Caco-2 (cell line): ENCODE results near the gene HOXA11. TPM values are rescaled to one million over a fixed set of nuclear protein-coding genes. Genes with fewer than 3 reads are reported as not detected.

Source experiments
- BruUV-seq: library from RNA; stranded (reverse); fragments of 400-500 nt; replicated peaks from 2 replicates; lab custom pipeline; 2021; lab: Mats Ljungman, UMichigan
- CTCF ChIA-PET: fragments of 300-600 bp; sonication (Branson Sonifier 250); formaldehyde crosslinking; loops from one replicate; lab custom pipeline; 2022; ENCODE audit warnings: antibody characterized with exemption; lab: Charles Lee
- POLR2A ChIA-PET: fragments of 300-600 bp; sonication (Branson Sonifier 250); formaldehyde crosslinking; loops from one replicate; lab custom pipeline; 2022; ENCODE audit warnings: antibody characterized with exemption; lab: Charles Lee
- DNase-seq, 2 experiments: peaks; one replicate each; pipeline versions ENCODE4 v3.0.0 to v3.0.0-alpha.2; 2020 to 2022
- H3K27me3 ChIP-seq: replicated peaks from 2 replicates; pipeline ENCODE4 v1.6.0; 2011; ENCODE audit warnings: low read length; ENCODE audit not compliant: control insufficient read depth, insufficient read depth
- H3K36me3 ChIP-seq: 2 replicates; pipeline ENCODE4 v1.5.1; 2011; ENCODE audit warnings: low read length; ENCODE audit not compliant: control insufficient read depth, insufficient read depth
- H3K4me1 ChIP-seq: fragments of 250-450 bp; sonication (Bioruptor Pico); 2 replicates; pipeline ENCODE4 v1.5.1; 2020; ENCODE audit warnings: mild to moderate bottlenecking
- H3K4me3 ChIP-seq: 2 replicates; pipeline ENCODE4 v1.5.1; 2011; ENCODE audit warnings: low read depth, mild to moderate bottlenecking, control low read depth, low read length
- H3K9me3 ChIP-seq: fragments of 250-450 bp; sonication (Bioruptor Pico); 2 replicates; pipeline ENCODE4 v1.5.1; 2020; ENCODE audit warnings: mild to moderate bottlenecking, moderate library complexity
- H3K27ac Mint-ChIP-seq: one replicate; pipeline ENCODE4 v1.8.0; 2022; ENCODE audit warnings: mixed read lengths; ENCODE audit not compliant: unreplicated experiment
- H3K27me3 Mint-ChIP-seq: one replicate; pipeline ENCODE4 v1.8.0; 2022; ENCODE audit warnings: mixed read lengths; ENCODE audit not compliant: insufficient read depth, unreplicated experiment
- H3K36me3 Mint-ChIP-seq: one replicate; pipeline ENCODE4 v1.8.0; 2022; ENCODE audit warnings: mild to moderate bottlenecking, mixed read lengths; ENCODE audit not compliant: insufficient read depth, unreplicated experiment
- H3K4me1 Mint-ChIP-seq: one replicate; pipeline ENCODE4 v1.8.0; 2022; ENCODE audit warnings: low read depth, mixed read lengths; ENCODE audit not compliant: unreplicated experiment
- H3K4me3 Mint-ChIP-seq: one replicate; pipeline ENCODE4 v1.8.0; 2022; ENCODE audit warnings: mild to moderate bottlenecking, moderate library complexity, mixed read lengths; ENCODE audit not compliant: unreplicated experiment
- H3K9me3 Mint-ChIP-seq: one replicate; pipeline ENCODE4 v1.8.0; 2022; ENCODE audit warnings: mixed read lengths; ENCODE audit not compliant: unreplicated experiment
- intact Hi-C: fragments of 100-400 bp; cut with micrococcal nuclease; formaldehyde crosslinking; loops from one replicate; pipeline ENCODE4 v1.10.0; 2022; ENCODE audit not compliant: unreplicated experiment
- microRNA-seq: library from miRNA; unstranded; fragments of <30 nt; microRNA quantifications from one replicate; pipeline ENCODE4 v1.2.0, GENCODE V29; 2022
- total RNA-seq: library from RNA; stranded (reverse); gene quantifications from 2 replicates; pipeline ENCODE4 v1.2.3, GENCODE V29; 2022
- TF ChIP-seq, protein P1 (sequence below), 2 experiments: fragments of 200-600 bp in 1 of 2; IDR thresholded peaks; 1 replicate in 1 of 2; 2 replicates in 1 of 2; pipeline versions ENCODE4 v1.5.1 to v1.8.0; 2011 to 2022; ENCODE audit warnings: antibody characterized with exemption in 1 of 2, control low read depth in 1 of 2, inconsistent platforms in 1 of 2, low read depth in 1 of 2, low read length in 1 of 2, mild to moderate bottlenecking in 1 of 2, moderate library complexity in 1 of 2; ENCODE audit not compliant: insufficient read depth in 1 of 2, severe bottlenecking in 1 of 2, unreplicated experiment in 1 of 2

The HOXA11 gene
- total RNA-seq, 1 experiment from 2014 or later = 0.73 TPM

DNA sequence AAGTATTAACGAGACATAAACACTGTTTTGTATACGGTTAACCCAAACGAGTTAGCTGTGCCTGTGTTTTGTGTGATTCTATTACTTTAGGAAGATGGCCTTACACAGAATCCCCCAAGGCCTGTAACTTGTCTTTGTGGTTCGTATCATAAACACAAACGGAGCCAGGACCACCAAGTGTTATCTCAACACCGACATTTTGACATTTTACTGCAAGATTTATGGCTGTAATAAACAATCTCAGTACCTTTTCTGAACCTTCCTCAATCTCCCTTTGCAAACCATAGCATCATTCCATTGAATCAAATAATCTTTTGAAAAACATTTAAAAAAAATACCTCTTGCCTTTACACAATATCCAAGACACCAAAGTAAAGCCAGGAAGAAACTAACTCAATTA is 52.1 kb downstream of the HOXA11 start:
- TF ChIP-seq, protein P1, sequence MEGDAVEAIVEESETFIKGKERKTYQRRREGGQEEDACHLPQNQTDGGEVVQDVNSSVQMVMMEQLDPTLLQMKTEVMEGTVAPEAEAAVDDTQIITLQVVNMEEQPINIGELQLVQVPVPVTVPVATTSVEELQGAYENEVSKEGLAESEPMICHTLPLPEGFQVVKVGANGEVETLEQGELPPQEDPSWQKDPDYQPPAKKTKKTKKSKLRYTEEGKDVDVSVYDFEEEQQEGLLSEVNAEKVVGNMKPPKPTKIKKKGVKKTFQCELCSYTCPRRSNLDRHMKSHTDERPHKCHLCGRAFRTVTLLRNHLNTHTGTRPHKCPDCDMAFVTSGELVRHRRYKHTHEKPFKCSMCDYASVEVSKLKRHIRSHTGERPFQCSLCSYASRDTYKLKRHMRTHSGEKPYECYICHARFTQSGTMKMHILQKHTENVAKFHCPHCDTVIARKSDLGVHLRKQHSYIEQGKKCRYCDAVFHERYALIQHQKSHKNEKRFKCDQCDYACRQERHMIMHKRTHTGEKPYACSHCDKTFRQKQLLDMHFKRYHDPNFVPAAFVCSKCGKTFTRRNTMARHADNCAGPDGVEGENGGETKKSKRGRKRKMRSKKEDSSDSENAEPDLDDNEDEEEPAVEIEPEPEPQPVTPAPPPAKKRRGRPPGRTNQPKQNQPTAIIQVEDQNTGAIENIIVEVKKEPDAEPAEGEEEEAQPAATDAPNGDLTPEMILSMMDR (IDR thresholded peaks at IDR 0.05; ENCODE audit: insufficient read depth in 1 of 2, low read depth in 1 of 2, low read length in 1 of 2, severe bottlenecking in 1 of 2, unreplicated experiment in 1 of 2) = no peak
- H3K27me3 Mint-ChIP-seq = no peaks in the 10 kb centered on the region
- Histone ChIP-seq H3K27me3 (no peaks in the 10 kb centered on the region), H3K4me3 (no peak overlapping the region), H3K36me3 (no peaks in the 10 kb centered on the region), H3K9me3 (no peaks in the 10 kb centered on the region), H3K4me1 (peaks cover 29% of the 10 kb centered on the region)
- H3K9me3 Mint-ChIP-seq = no peaks in the 10 kb centered on the region
- H3K4me1 Mint-ChIP-seq = peaks cover 27% of the 10 kb centered on the region
- DNase-seq = no peak
- no TSS peak for BruUV-seq
- no peak overlapping the region for H3K4me3 Mint-ChIP-seq
- POLR2A ChIA-PET = no interaction called here
- intact Hi-C loops = no loop called here
- no peaks in the 10 kb centered on the region for H3K36me3 Mint-ChIP-seq
- CTCF ChIA-PET = interaction anchor here (0.8 kb wide), 1 partner anchor 28 kb away, joined by 3 read pairs; no protein-coding TSS in a partner anchor
- no peak overlapping the region for H3K27ac Mint-ChIP-seq

DNA sequence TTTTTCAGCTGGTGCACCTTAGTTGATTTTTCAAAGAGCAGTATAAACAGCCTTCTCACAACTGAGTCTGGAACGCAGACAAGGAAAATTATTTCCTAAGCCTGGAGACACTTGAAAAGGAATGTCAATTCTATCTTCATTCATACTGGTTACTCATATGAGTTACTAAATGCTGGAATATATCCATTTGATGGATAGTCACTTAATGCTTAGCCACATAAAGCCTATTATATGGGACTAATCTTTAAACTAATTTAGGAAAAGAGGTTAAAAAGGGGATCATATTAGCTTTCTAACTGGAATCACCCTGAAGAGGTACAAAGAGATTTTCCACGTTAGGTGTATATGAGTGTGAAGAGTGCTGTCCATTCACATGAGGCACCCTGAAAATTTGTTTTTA is 52.8 kb downstream of the HOXA11 start:
- Histone ChIP-seq H3K9me3 (no peaks in the 10 kb centered on the region), H3K27me3 (no peaks in the 10 kb centered on the region), H3K4me1 (peaks cover 29% of the 10 kb centered on the region), H3K36me3 (no peaks in the 10 kb centered on the region), H3K4me3 (no peak overlapping the region)
- peaks cover 27% of the 10 kb centered on the region for H3K4me1 Mint-ChIP-seq
- H3K36me3 Mint-ChIP-seq = no peaks in the 10 kb centered on the region
- TF ChIP-seq, protein P1 (IDR thresholded peaks at IDR 0.05; ENCODE audit: insufficient read depth in 1 of 2, low read depth in 1 of 2, low read length in 1 of 2, severe bottlenecking in 1 of 2, unreplicated experiment in 1 of 2) = no peak
- DNase-seq = no peak
- intact Hi-C loops = no loop called here
- BruUV-seq = no TSS peak
- no peak overlapping the region for H3K27ac Mint-ChIP-seq
- no peaks in the 10 kb centered on the region for H3K9me3 Mint-ChIP-seq
- no peaks in the 10 kb centered on the region for H3K27me3 Mint-ChIP-seq
- H3K4me3 Mint-ChIP-seq = peak overlapping the region; percentile 22
- CTCF ChIA-PET = no interaction called here
- POLR2A ChIA-PET = interaction anchor here (2.2 kb wide), 1 partner anchor 18 kb away, joined by 19 read pairs; no protein-coding TSS in a partner anchor

DNA sequence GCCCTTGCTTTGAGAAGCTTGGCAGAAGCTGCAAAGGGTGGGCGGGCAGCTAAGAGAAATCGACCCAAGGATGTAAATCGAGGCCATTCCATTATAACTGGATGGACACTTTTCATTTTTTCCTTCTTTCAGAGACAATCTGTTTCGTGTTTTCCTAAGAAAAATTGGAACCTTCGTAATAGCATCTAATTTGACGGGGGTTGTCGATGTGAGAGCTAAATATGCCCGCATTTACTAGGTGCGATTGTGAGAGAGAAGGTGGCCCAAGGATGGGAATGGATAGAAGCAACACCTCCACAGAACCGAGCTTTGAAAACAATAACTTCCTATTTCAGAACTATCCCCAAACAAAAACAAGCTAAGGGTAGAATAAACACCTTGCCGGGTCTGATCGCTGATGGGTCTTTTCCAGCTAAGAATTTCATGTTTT is 53.6 kb downstream of the HOXA11 start:
- TSS peak; percentile 46 for BruUV-seq
- ChIA-PET CTCF (interaction anchor here (0.6 to 1.4 kb wide), 5 partner anchors 20 to 274 kb away, joined by 3 to 9 read pairs (median 3); partner anchors contain the start of gene HOXA7), POLR2A (interaction anchor here (0.6 to 2.2 kb wide), 7 partner anchors 9 to 77 kb away, joined by 3 to 19 read pairs (median 3); no protein-coding TSS in a partner anchor)
- Mint-ChIP-seq H3K4me1 (peaks cover 27% of the 10 kb centered on the region), H3K9me3 (no peaks in the 10 kb centered on the region), H3K36me3 (no peaks in the 10 kb centered on the region), H3K27me3 (no peaks in the 10 kb centered on the region), H3K27ac (peak overlapping the region; percentile 57), H3K4me3 (peak overlapping the region; percentile 76)
- TF ChIP-seq, protein P1 (IDR thresholded peaks at IDR 0.05; ENCODE audit: insufficient read depth in 1 of 2, low read depth in 1 of 2, low read length in 1 of 2, severe bottlenecking in 1 of 2, unreplicated experiment in 1 of 2) = no peak
- Histone ChIP-seq H3K4me1 (peaks cover 29% of the 10 kb centered on the region), H3K27me3 (no peaks in the 10 kb centered on the region), H3K36me3 (no peaks in the 10 kb centered on the region), H3K4me3 (peak overlapping the region; percentile 53), H3K9me3 (no peaks in the 10 kb centered on the region)
- intact Hi-C loops = loop anchor here (2.0 kb wide), 1 partner anchor 17 kb away; no protein-coding TSS in a partner anchor
- DNase-seq = no peak

Small RNA genes within 50 kb of the gene (microRNA-seq; reads per million reads assigned to microRNA genes)
- 1,116 reads per million, percentile 88 among the genes with 10 or more reads in this experiment for gene MIR196B

Other genes with a start within 250 kb of the HOXA11 start
- gene HOXA1, start 89.2 kb downstream of the HOXA11 start, total RNA-seq = 18.5 and 18.8 TPM in 2 replicates
- 1.5 and 1.8 TPM in 2 replicates for gene HOXA2, start 82.5 kb downstream of the HOXA11 start, total RNA-seq
- 4.8 and 5.5 TPM in 2 replicates for gene HOXA4, start 54.5 kb downstream of the HOXA11 start, total RNA-seq
- gene HOXA5, start 41.6 kb downstream of the HOXA11 start, total RNA-seq = 4.3 and 4.9 TPM in 2 replicates
- 5.6 and 8.1 TPM in 2 replicates for gene HOXA6, start 37.5 kb downstream of the HOXA11 start, total RNA-seq
- gene HOXA3, start 32.6 kb downstream of the HOXA11 start, total RNA-seq = 19.9 and 22.6 TPM in 2 replicates
- gene HOXA7, start 28.6 kb downstream of the HOXA11 start, total RNA-seq = 19.7 and 19.9 TPM in 2 replicates
- gene HOXA9, start 19.7 kb downstream of the HOXA11 start, total RNA-seq = 14.4 and 16.7 TPM in 2 replicates
- gene HOXA10, start 10.9 kb downstream of the HOXA11 start, total RNA-seq = 7.8 and 9.5 TPM in 2 replicates
- gene HOXA13, start 14.9 kb upstream of the HOXA11 start, total RNA-seq = 0.68 and 1.3 TPM in 2 replicates
- gene EVX1, start 57.6 kb upstream of the HOXA11 start, total RNA-seq = not detected in 2 replicates